ENCODE data around the gene LRRC32.

Gene LRRC32

GRCh38 chr11:76693806-76694205 is 23.3 kb upstream of the LRRC32 start:
- Histone ChIP-seq H3K9me3 (no peaks in the 10 kb centered on the region), H3K27ac (no peak overlapping the region), H3K36me3 (no peaks in the 10 kb centered on the region), H3K4me1 (ENCODE audit: control insufficient read depth in 1 of 2, insufficient read depth in 1 of 2, low read depth in 1 of 2, low read length in 1 of 2) (no peaks in the 10 kb centered on the region), H3K4me3 (ENCODE audit: low read depth in 1 of 2, low read length in 1 of 2) (no peak overlapping the region), H3K27me3 (peaks cover 5% of the 10 kb centered on the region)
- TF ChIP-seq CTCF (IDR thresholded peaks at IDR 0.05) = no peak

GRCh38 chr11:76692956-76693355 is 22.4 kb upstream of the LRRC32 start:
- no peaks in the 10 kb centered on the region for H3K9me3 ChIP-seq
- H3K4me3 ChIP-seq (ENCODE audit: low read depth in 1 of 2, low read length in 1 of 2) = no peak overlapping the region
- no peak overlapping the region for H3K27ac ChIP-seq
- H3K27me3 ChIP-seq = peaks cover 5% of the 10 kb centered on the region
- no peak for TF ChIP-seq CTCF (IDR thresholded peaks at IDR 0.05)
- no peaks in the 10 kb centered on the region for H3K4me1 ChIP-seq (ENCODE audit: control insufficient read depth in 1 of 2, insufficient read depth in 1 of 2, low read depth in 1 of 2, low read length in 1 of 2)
- H3K36me3 ChIP-seq = no peaks in the 10 kb centered on the region

- peaks cover 10% of the 10 kb centered on the region for H3K27me3 ChIP-seq
- H3K4me1 ChIP-seq (ENCODE audit: control insufficient read depth in 1 of 2, insufficient read depth in 1 of 2, low read depth in 1 of 2, low read length in 1 of 2) = peaks cover 3 to 4% of the 10 kb centered on the region in 2 experiments
- H3K4me3 ChIP-seq (ENCODE audit: low read depth in 1 of 2, low read length in 1 of 2) = no peak overlapping the region
- no peak for TF ChIP-seq CTCF (IDR thresholded peaks at IDR 0.05)
- no peak overlapping the region for H3K27ac ChIP-seq
- H3K9me3 ChIP-seq = no peaks in the 10 kb centered on the region
- no peaks in the 10 kb centered on the region for H3K36me3 ChIP-seq
Measured at GRCh38 chr11:76691655-76692054, 21.1 kb upstream of the LRRC32 start.

GRCh38 chr11:76690736-76691135 is 20.2 kb upstream of the LRRC32 start:
- no peak overlapping the region for H3K4me3 ChIP-seq (ENCODE audit: low read depth in 1 of 2, low read length in 1 of 2)
- H3K36me3 ChIP-seq = no peaks in the 10 kb centered on the region
- peaks cover 12 to 13% of the 10 kb centered on the region in 2 experiments for H3K4me1 ChIP-seq (ENCODE audit: control insufficient read depth in 1 of 2, insufficient read depth in 1 of 2, low read depth in 1 of 2, low read length in 1 of 2)
- H3K27ac ChIP-seq = no peak overlapping the region
- no peak for TF ChIP-seq CTCF (IDR thresholded peaks at IDR 0.05)
- no peaks in the 10 kb centered on the region for H3K9me3 ChIP-seq
- H3K27me3 ChIP-seq = peaks cover 13% of the 10 kb centered on the region

GRCh38 chr11:76689313-76690260 is 19.0 kb upstream of the LRRC32 start:
- peaks cover 13% of the 10 kb centered on the region for H3K27me3 ChIP-seq
- no peaks in the 10 kb centered on the region for H3K36me3 ChIP-seq
- no peaks in the 10 kb centered on the region for H3K9me3 ChIP-seq
- peaks cover 14% of the 10 kb centered on the region in 2 experiments for H3K4me1 ChIP-seq (ENCODE audit: control insufficient read depth in 1 of 2, insufficient read depth in 1 of 2, low read depth in 1 of 2, low read length in 1 of 2)
- no peak overlapping the region for H3K27ac ChIP-seq
- no peak for TF ChIP-seq CTCF (IDR thresholded peaks at IDR 0.05)
- no peak overlapping the region for H3K4me3 ChIP-seq (ENCODE audit: low read depth in 1 of 2, low read length in 1 of 2)

Data from neutrophil (primary cell).